ENCODE results near the gene ESR2.

DNA sequence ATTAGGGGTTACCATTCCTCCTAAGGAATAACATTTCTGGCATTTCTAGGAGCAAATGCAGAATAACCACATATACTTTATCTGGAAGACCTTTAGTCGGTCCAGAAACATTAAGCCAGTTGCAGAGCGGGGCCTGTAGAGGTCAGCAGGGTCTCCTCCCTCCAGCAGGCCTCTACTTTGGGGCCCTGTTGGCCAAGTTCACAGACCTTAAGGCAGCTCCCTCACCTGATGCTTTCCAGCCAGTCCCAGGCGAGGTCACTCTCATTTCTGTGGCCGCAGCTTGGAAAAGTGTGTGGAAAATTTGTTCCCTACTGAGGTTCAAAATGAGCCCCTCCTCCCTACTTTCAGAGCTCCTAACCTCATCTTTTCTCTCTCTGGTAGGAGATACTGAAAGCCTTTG is 74.1 kb downstream of the ESR2 start:
- TF ChIP-seq SMC3 (IDR thresholded peaks at IDR 0.05; ENCODE audit: low read depth, low read length) (no peak), FOXM1 (IDR thresholded peaks at IDR 0.05; ENCODE audit: low read depth) (no peak), POLR2AphosphoS5 (IDR thresholded peaks at IDR 0.05; ENCODE audit: low read depth, low read length) (no peak), YY1 (IDR thresholded peaks at IDR 0.05; ENCODE audit: low read depth) (no peak), JUND (IDR thresholded peaks at IDR 0.05) (no peak)
- TF ChIP-seq, protein P1, sequence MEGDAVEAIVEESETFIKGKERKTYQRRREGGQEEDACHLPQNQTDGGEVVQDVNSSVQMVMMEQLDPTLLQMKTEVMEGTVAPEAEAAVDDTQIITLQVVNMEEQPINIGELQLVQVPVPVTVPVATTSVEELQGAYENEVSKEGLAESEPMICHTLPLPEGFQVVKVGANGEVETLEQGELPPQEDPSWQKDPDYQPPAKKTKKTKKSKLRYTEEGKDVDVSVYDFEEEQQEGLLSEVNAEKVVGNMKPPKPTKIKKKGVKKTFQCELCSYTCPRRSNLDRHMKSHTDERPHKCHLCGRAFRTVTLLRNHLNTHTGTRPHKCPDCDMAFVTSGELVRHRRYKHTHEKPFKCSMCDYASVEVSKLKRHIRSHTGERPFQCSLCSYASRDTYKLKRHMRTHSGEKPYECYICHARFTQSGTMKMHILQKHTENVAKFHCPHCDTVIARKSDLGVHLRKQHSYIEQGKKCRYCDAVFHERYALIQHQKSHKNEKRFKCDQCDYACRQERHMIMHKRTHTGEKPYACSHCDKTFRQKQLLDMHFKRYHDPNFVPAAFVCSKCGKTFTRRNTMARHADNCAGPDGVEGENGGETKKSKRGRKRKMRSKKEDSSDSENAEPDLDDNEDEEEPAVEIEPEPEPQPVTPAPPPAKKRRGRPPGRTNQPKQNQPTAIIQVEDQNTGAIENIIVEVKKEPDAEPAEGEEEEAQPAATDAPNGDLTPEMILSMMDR (IDR thresholded peaks at IDR 0.05) = no peak

Measured in SK-N-SH (cell line).